Measurements from ENCODE around the gene TWF2. TPM values are rescaled to one million over a fixed set of nuclear protein-coding genes. Genes with fewer than 3 reads are reported as not detected.

Gene TWF2
- polyA plus RNA-seq, 1 donor from 2014 or later: 61.7 TPM

GRCh38 chr3:52242039-52242438 is 3.1 kb upstream of the TWF2 start:
- Histone ChIP-seq H3F3A (ENCODE audit: insufficient read depth, low read length, poor library complexity, severe bottlenecking) (no peaks in the 10 kb centered on the region), H2AFZ (ENCODE audit: low read depth, low read length) (no peak overlapping the region), H3K4me3 (ENCODE audit: low read length) (no peak overlapping the region), H3K27me3 (ENCODE audit: insufficient read depth, low read depth, low read length) (peaks cover 35% of the 10 kb centered on the region), H3K79me2 (replicated peaks; ENCODE audit: insufficient read depth, low read length) (peaks cover 7% of the 10 kb centered on the region), H3K9ac (ENCODE audit: low read length) (no peak overlapping the region), H3K9me3 (ENCODE audit: low read length) (no peaks in the 10 kb centered on the region), H4K20me1 (ENCODE audit: insufficient read depth) (no peaks in the 10 kb centered on the region), H3K4me2 (ENCODE audit: low read length) (no peak overlapping the region), H3K27ac (ENCODE audit: low read length) (no peak overlapping the region), H3K36me3 (ENCODE audit: insufficient read depth, low read length) (no peaks in the 10 kb centered on the region), H3K9me2 (ENCODE audit: insufficient read depth, low read length) (no peaks in the 10 kb centered on the region)
- TF ChIP-seq CTCF (IDR thresholded peaks at IDR 0.05; ENCODE audit: poor library complexity, severe bottlenecking) (no peak), RAD21 (conservative IDR thresholded peaks at IDR 0.05) (no peak), MXI1 (conservative IDR thresholded peaks at IDR 0.05; ENCODE audit: poor library complexity, severe bottlenecking) (no peak), EZH2 (IDR thresholded peaks at IDR 0.05; ENCODE audit: borderline replicate concordance, insufficient read depth, low read length, poor library complexity, severe bottlenecking) (no peak), POLR2AphosphoS5 (IDR thresholded peaks at IDR 0.05) (no peak), SMC3 (conservative IDR thresholded peaks at IDR 0.05; ENCODE audit: poor library complexity) (no peak), TAF1 (IDR thresholded peaks at IDR 0.05; ENCODE audit: low read depth) (no peak), EP300 (conservative IDR thresholded peaks at IDR 0.05; ENCODE audit: poor library complexity, severe bottlenecking) (no peak)
- TF ChIP-seq, protein P1, sequence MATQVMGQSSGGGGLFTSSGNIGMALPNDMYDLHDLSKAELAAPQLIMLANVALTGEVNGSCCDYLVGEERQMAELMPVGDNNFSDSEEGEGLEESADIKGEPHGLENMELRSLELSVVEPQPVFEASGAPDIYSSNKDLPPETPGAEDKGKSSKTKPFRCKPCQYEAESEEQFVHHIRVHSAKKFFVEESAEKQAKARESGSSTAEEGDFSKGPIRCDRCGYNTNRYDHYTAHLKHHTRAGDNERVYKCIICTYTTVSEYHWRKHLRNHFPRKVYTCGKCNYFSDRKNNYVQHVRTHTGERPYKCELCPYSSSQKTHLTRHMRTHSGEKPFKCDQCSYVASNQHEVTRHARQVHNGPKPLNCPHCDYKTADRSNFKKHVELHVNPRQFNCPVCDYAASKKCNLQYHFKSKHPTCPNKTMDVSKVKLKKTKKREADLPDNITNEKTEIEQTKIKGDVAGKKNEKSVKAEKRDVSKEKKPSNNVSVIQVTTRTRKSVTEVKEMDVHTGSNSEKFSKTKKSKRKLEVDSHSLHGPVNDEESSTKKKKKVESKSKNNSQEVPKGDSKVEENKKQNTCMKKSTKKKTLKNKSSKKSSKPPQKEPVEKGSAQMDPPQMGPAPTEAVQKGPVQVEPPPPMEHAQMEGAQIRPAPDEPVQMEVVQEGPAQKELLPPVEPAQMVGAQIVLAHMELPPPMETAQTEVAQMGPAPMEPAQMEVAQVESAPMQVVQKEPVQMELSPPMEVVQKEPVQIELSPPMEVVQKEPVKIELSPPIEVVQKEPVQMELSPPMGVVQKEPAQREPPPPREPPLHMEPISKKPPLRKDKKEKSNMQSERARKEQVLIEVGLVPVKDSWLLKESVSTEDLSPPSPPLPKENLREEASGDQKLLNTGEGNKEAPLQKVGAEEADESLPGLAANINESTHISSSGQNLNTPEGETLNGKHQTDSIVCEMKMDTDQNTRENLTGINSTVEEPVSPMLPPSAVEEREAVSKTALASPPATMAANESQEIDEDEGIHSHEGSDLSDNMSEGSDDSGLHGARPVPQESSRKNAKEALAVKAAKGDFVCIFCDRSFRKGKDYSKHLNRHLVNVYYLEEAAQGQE (IDR thresholded peaks at IDR 0.05; ENCODE audit: borderline replicate concordance): no peak

GRCh38 chr3:52240886-52241370 is 2.0 kb upstream of the TWF2 start:
- Histone ChIP-seq H3F3A (ENCODE audit: insufficient read depth, low read length, poor library complexity, severe bottlenecking) (no peaks in the 10 kb centered on the region), H4K20me1 (ENCODE audit: insufficient read depth) (no peaks in the 10 kb centered on the region), H3K4me3 (ENCODE audit: low read length) (no peak overlapping the region), H3K4me2 (ENCODE audit: low read length) (no peak overlapping the region), H3K9me3 (ENCODE audit: low read length) (no peaks in the 10 kb centered on the region), H3K36me3 (ENCODE audit: insufficient read depth, low read length) (no peaks in the 10 kb centered on the region), H2AFZ (ENCODE audit: low read depth, low read length) (no peak overlapping the region), H3K9ac (ENCODE audit: low read length) (no peak overlapping the region), H3K9me2 (ENCODE audit: insufficient read depth, low read length) (no peaks in the 10 kb centered on the region), H3K27ac (ENCODE audit: low read length) (no peak overlapping the region), H3K79me2 (replicated peaks; ENCODE audit: insufficient read depth, low read length) (peaks cover 13% of the 10 kb centered on the region), H3K27me3 (ENCODE audit: insufficient read depth, low read depth, low read length) (peaks cover 24% of the 10 kb centered on the region)
- TF ChIP-seq, protein P1 (IDR thresholded peaks at IDR 0.05; ENCODE audit: borderline replicate concordance): no peak
- TF ChIP-seq CTCF (IDR thresholded peaks at IDR 0.05; ENCODE audit: poor library complexity, severe bottlenecking) (no peak), MXI1 (conservative IDR thresholded peaks at IDR 0.05; ENCODE audit: poor library complexity, severe bottlenecking) (no peak), SMC3 (conservative IDR thresholded peaks at IDR 0.05; ENCODE audit: poor library complexity) (no peak)

Data from neural cell (in vitro differentiated cells).